ENCODE data around the gene ZNF683.
"Not testable (repeated sequence)": the region's sequence is repeated elsewhere in the genome, so short reads cannot be mapped to it uniquely, and the experiment has no call there.

ZNF683 gene

GRCh38 chr1:26385063-26385462 is 12.5 kb upstream of the ZNF683 start:
- DNase-seq (ENCODE audit: low read depth in 1 of 2, low spot score in 1 of 2) = not testable (repeated sequence)

DNA sequence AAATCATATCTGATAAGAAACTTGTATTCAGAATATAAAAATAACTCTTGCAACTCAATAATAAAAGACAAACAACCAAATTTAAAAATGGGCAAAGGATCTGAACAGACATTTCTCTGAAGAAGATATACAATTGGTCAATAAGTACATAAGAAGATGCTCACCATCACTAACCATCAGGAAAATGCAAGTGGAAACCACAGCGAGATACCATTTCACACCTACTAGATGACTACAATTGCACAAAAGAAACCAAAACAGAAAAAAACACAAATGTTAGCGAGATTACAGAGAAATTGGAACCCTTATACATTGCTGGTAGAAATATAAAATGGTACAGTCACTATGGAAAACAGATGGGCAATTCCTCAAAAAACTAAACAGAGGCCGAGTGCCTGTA is 11.5 kb upstream of the ZNF683 start:
- no peak for DNase-seq (ENCODE audit: low read depth in 1 of 2, low spot score in 1 of 2)

- DNase-seq (ENCODE audit: low read depth in 1 of 2, low spot score in 1 of 2) = no peak
Measured at GRCh38 chr1:26378879-26379251, 6.3 kb upstream of the ZNF683 start.

- peak; percentile 58 to 62 for DNase-seq (ENCODE audit: low read depth in 1 of 2, low spot score in 1 of 2)
Measured at GRCh38 chr1:26378088-26378878, 5.7 kb upstream of the ZNF683 start.

DNA sequence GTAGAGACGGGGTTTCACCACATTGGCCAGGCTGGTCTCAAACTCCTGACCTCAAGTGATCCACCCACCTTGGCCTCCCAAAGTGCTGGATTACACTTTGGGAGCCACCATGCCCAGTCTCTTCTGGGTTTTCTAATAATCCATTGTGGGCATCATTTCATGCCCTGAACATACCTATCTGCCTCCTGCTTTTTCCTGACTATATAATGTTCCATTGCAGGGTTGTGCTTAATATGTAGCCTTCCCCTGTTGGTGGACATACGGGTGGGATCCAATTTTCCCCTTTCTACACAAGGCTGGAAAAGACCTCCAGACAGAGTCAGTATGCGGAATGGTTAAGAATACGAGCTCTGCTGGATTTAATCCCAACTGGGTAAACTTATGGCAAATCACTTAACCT is 3.5 kb upstream of the ZNF683 start:
- no peak for DNase-seq (ENCODE audit: low read depth in 1 of 2, low spot score in 1 of 2)

GRCh38 chr1:26375081-26375480 is 2.5 kb upstream of the ZNF683 start:
- no peak for DNase-seq (ENCODE audit: low read depth in 1 of 2, low spot score in 1 of 2)

DNA sequence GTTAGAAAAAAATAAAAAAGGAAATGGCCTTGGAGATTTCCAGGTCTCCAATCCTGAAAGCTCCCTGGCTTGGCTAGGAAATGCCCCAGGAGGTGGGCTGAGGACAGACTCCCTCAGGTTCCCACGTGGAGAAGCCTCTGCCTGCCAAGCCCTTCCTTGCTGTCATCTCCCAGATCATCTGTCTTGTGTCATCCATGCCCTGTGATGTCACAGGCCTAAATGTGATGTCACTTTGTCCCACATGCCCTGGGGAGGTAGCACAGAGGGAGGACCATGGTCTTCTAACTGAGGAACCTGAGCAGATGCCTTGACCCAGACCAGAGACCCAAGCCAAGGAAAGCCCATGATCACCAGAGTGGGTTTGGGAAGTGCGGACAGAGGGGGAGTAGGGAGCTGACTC is 1.8 kb upstream of the ZNF683 start:
- not testable (repeated sequence) for DNase-seq (ENCODE audit: low read depth in 1 of 2, low spot score in 1 of 2)

- DNase-seq (ENCODE audit: low read depth in 1 of 2, low spot score in 1 of 2) = no peak
Measured at GRCh38 chr1:26373789-26374188, 1.2 kb upstream of the ZNF683 start.

GRCh38 chr1:26373281-26373680 is 731 bp upstream of the ZNF683 start:
- no peak for DNase-seq (ENCODE audit: low read depth in 1 of 2, low spot score in 1 of 2)

DNA sequence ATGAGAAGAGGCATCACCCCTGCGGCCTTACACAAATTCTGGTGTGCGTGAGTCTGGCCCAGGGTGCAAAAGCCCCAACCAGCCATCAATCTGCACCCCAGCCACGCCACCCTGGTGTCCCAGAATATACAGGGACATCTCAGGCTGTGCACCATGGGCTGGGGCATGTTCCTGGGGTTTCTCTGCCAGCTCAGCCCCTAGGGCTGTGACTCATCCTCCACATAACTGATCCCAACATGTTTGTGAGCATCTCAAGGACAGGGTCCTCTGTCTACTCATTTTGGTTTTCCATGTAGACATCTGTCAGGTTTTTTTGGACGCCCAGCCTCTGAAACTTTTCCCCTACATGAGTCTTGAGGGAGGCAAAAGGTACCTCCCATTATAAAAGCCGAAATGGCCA is 511 bp downstream of the ZNF683 start:
- no peak for DNase-seq (ENCODE audit: low read depth in 1 of 2, low spot score in 1 of 2)

DNA sequence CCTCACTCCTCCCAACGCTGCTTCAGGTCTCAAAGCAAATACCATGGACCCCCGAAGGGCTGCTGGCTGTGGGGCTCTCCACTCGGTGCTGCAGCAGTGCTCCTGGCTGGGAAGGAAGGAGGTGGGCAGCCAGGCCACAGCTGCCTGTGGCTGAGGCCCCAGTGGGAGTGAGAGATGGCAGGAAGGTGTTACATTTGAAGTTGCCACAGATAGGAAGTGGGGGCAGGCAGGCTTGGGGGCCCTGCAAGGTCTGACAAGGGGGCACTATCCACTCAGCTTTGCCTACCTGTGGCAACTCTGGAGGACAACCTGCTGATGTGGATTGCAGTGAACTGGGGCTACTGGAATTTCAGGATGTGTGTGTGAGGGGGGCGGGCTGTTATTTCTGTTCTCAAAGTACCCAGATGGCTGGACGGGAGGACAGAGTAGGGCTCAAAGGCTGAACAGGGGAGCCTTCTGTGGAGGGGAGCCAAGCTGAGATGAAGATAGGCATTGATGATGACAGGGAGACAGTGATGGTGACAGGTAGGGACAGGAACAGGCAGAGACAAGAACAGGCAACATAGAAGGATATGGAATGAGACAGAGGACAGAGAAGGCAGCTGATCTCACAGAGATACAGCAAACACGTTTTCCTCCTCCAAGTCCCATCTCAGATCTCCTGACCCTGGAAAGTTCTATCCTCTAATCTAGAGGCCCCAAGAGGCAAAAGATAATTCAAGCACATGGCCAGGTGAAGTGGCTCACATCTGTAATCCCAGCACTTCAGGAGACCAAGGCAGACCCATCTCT is 1.8 kb downstream of the ZNF683 start:
- DNase-seq (ENCODE audit: low read depth in 1 of 2, low spot score in 1 of 2) = no peak

- no peak for DNase-seq (ENCODE audit: low read depth in 1 of 2, low spot score in 1 of 2)
Measured at GRCh38 chr1:26368486-26368885, 4.1 kb downstream of the ZNF683 start.

- DNase-seq (ENCODE audit: low read depth in 1 of 2, low spot score in 1 of 2) = no peak
Measured at GRCh38 chr1:26368006-26368405, 4.5 kb downstream of the ZNF683 start.

GRCh38 chr1:26367441-26367840 is 5.1 kb downstream of the ZNF683 start:
- no peak for DNase-seq (ENCODE audit: low read depth in 1 of 2, low spot score in 1 of 2)

- no peak for DNase-seq (ENCODE audit: low read depth in 1 of 2, low spot score in 1 of 2)
Measured at GRCh38 chr1:26364956-26365355, 7.6 kb downstream of the ZNF683 start.

DNA sequence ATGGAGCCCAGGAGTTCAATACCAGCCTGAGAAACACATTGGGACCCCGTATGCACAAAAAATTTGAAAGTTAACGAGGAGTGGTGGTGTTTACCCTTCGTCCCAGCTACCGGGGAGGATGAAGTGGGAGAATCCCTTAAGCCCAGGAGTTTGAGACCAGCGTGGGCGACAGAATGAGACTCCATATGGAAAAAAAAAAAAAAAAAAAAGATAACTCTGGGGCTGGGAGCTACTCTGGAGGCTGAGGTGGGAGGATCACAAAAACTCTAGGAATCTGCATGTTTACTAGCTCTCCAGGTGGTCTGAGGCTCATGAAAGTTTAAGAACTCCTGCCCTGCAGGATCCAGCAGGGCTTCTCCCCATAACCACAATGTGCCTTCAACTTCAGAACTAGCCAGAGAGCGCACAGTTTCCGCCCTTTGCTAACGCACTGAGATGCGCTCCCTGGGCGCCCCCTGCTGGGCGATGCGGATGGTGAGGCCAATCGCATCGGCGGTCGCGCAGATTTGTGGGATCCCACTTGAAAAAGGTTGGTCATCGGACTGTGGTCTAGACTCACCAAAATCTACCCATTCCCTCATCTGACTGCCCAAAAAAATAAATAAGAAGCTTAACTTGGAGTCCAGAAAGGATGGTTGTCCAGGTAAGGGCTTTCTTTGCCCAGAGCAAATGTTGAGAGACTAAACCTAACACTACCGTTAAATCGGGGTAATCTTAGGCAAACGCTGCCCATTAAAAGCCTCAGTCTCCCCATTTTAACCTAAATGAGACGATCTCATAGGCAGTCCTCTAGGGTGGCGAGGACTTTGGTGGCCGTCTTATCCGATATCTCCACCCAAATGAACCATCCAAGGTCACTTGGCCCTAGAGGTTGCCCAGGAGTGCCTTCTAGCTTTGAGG is 8.8 kb downstream of the ZNF683 start:
- DNase-seq (ENCODE audit: low read depth in 1 of 2, low spot score in 1 of 2) = peak; percentile 74 to 75

- no peak for DNase-seq (ENCODE audit: low read depth in 1 of 2, low spot score in 1 of 2)
Measured at GRCh38 chr1:26362331-26362730, 10.2 kb downstream of the ZNF683 start.

GRCh38 chr1:26361605-26362122 is 10.9 kb downstream of the ZNF683 start:
- no peak for DNase-seq (ENCODE audit: low read depth in 1 of 2, low spot score in 1 of 2)

- DNase-seq (ENCODE audit: low read depth in 1 of 2, low spot score in 1 of 2) = no peak
Measured at GRCh38 chr1:26360807-26361604, 11.5 kb downstream of the ZNF683 start.

Data from activated T-helper 1 cell treated with anti-CD3 and anti-CD28 coated beads, Interleukin-2, amount 50 U/mL, for 16 hours (primary cell).